Erythroblast (primary cell): ENCODE results near the gene TPRN.

ENCODE experiments used
- GATA1 ChIP-seq: IDR thresholded peaks from 2 replicates; pipeline ENCODE4 v1.6.1; 2011; ENCODE audit warnings: low read depth, mild to moderate bottlenecking, control low read depth, low read length, moderate library complexity
- POLR2A ChIP-seq: IDR thresholded peaks from 2 replicates; pipeline ENCODE4 v1.6.1; 2011; ENCODE audit warnings: mild to moderate bottlenecking, low read length

DNA sequence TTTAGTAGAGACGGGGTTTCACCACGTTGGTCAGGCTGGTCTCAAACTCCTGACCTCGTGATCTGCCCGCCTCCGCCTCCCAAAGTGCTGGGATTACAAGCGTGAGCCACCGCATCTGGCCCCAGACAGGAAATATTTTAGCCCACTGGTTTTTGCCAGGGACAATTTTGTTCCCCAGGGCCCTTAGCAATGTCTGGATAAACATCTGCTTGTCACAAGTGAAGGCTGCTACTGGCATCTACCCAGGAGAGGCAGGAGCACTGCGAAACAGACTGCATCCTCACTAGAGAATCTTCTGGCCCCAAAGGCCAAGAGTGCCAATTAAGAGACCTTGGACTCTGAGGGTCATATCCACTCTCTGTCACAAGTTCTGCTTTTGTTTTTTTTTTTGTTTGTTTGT is 2.4 kb upstream of the TPRN start:
- TF ChIP-seq POLR2A, result no peak
- no peak for TF ChIP-seq GATA1
